GM18870 (cell line): ENCODE results near the gene ACSF2.
"Not testable (repeated sequence)": the region's sequence is repeated elsewhere in the genome, so short reads cannot be mapped to it uniquely, and the experiment has no call there.

Experiments
- ATAC-seq: cut with Tn5 transposase; IDR thresholded peaks from one replicate; pipeline ENCODE4 v1.9.1; 2021; ENCODE audit warnings: moderate library complexity; ENCODE audit not compliant: unreplicated experiment

The ACSF2 gene

DNA sequence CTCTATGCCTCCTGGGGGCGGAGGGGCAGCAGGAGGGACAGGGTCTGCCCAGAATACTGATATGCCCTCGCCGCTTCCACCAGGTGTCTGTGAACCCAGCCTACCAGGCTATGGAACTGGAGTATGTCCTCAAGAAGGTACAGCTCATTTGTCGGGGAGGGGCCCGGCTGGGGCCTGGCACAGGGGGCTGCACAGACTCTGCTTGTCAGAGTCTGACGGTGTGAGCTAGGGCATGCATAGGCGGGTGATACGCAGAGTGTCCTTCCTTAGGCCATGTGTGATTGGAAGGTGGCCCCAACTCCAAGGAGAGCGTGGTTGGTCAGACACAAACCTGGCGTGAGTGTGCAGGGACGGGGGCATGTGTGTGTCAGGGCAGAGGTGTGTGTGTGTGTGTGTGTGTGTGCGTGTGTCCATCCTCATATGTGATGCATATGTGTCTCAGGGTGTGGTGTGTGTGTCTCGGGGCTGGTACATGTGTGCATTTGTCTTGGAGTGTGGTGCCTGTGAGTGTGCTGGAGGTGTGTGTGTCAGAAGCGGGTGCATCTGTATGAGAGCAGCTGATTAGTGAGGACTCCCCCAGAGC is 35.6 kb downstream of the ACSF2 start:
- ATAC-seq = no peak

- no peak for ATAC-seq
Measured at GRCh38 chr17:50462446-50462845, 36.4 kb downstream of the ACSF2 start.

GRCh38 chr17:50464121-50464520 is 38.1 kb downstream of the ACSF2 start:
- no peak for ATAC-seq

- no peak for ATAC-seq
Measured at GRCh38 chr17:50464736-50465135, 38.7 kb downstream of the ACSF2 start.

- no peak for ATAC-seq
Measured at GRCh38 chr17:50465171-50465570, 39.2 kb downstream of the ACSF2 start.

DNA sequence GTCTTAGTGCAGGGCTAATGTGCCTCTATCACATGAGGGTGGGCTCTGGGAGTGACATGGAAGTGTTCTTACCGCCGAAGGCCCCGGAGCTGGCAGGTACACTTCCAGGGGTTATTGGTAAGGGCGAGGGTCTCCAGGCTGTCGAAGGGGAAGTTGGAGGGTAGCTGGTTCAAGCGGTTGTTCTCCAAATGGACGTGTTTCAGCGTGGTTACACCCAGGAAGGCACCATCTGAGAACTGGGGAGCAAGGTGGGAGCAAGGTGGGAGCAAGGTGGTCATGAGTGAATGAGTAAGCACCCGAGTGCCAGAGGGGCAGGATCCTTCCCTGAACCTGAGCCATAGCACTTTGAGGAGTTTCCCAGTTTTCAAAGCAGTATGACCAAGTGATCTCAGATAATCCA is 39.6 kb downstream of the ACSF2 start:
- no peak for ATAC-seq

- ATAC-seq = no peak
Measured at GRCh38 chr17:50466371-50467113, 40.5 kb downstream of the ACSF2 start.

- no peak for ATAC-seq
Measured at GRCh38 chr17:50467114-50467854, 41.3 kb downstream of the ACSF2 start.

GRCh38 chr17:50467855-50468303 is 41.9 kb downstream of the ACSF2 start:
- ATAC-seq = no peak

- ATAC-seq = no peak
Measured at GRCh38 chr17:50468304-50469207, 42.5 kb downstream of the ACSF2 start, which contains the start of gene CHAD. TSS of gene CHAD (minus strand) at chr17:50468880. CDS start at chr17:50468813, 67 bp downstream.

GRCh38 chr17:50469208-50469605 is 43.2 kb downstream of the ACSF2 start:
- no peak for ATAC-seq

GRCh38 chr17:50469671-50470305 is 43.8 kb downstream of the ACSF2 start:
- ATAC-seq = no peak

- ATAC-seq = no peak
Measured at GRCh38 chr17:50470426-50470825, 44.4 kb downstream of the ACSF2 start.

DNA sequence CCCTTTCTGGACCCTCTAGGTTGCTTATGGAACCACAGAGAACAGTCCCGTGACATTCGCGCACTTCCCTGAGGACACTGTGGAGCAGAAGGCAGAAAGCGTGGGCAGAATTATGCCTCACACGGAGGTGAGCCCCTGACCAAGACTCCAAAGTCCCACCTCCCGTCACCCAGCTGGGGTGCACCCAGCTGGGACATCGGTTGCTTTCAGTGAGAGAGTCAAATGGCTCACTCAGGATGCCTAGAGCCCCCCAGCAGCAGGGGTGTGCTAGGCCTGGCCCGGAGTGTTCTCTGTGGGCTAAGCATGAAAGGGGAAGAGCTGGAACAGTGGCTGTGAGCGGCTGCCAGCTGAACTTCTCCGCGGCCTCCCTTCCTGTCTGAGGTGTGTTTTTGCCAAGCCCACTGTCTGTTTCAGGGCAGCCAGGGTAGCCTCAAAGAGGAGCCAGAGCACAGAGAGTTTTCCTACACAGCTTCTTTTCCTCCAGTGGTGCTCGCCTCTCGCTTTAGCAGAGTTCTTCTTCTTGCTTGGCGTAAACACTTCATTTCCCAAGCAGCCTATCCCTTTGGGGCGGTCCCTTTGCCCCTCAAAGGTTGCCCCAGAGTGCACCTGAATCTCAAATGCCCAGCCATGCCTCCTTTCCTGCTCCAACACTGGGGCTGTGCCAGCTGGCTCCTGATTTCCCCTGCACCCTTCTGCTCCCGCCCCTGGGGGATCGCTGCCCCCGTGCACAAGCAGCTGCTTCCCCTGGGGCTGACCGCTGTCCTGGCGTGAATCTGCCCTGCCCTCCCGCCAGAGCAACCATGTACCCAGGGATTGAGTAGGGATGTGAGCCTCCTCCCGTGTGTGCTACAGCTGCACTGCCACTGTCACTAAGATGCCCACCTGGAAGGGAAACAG is 45.2 kb downstream of the ACSF2 start:
- no peak for ATAC-seq

DNA sequence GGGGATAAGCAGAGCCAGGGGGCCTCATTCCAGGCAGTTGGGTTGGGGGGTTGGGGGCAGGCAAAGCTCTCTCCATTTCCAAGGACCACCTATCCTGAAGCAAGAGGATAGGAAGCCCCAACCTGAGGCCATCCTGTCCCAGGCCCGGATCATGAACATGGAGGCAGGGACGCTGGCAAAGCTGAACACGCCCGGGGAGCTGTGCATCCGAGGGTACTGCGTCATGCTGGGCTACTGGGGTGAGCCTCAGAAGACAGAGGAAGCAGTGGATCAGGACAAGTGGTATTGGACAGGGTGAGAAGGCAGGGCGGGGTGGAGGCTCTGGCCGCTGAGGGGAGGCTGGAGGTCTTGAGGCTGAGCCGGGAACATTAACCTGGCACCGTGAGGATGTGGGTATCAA is 46.3 kb downstream of the ACSF2 start:
- no peak for ATAC-seq

- not testable (repeated sequence) for ATAC-seq
Measured at GRCh38 chr17:50472761-50473161, 46.7 kb downstream of the ACSF2 start.

- no peak for ATAC-seq
Measured at GRCh38 chr17:50473901-50474300, 47.9 kb downstream of the ACSF2 start.

- no peak for ATAC-seq
Measured at GRCh38 chr17:50474523-50474922, 48.5 kb downstream of the ACSF2 start.

DNA sequence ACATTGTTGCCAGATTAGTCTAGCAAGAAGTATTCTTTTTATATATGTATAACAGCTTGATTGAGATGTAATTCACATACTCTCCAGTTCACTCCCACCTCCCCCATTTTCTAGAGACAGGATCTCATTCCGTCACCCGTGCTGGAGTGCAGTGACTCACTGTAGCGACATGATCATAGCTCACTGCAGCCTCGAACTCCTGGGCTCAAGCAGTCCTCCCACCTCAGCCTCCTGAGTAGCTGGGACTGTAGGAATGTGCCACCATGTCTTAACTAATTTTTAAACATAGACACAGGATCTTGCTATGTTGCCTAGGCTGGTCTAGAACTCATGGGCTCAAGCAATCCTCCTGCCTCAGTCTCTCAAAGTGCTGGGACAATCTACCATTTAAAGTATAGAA is 49.3 kb downstream of the ACSF2 start:
- no peak for ATAC-seq
